ENCODE data around the gene NAP1L4. TPM values are rescaled to one million over a fixed set of nuclear protein-coding genes. Genes with fewer than 3 reads are reported as not detected.

The NAP1L4 gene
- total RNA-seq, 1 donor from 2014 or later = 168 TPM

GRCh38 chr11:2998073-2998850, 6.1 kb upstream of the NAP1L4 start:
- intact Hi-C loops (cut with DNase I) = no loop called here

GRCh38 chr11:2997406-2997805, 5.3 kb upstream of the NAP1L4 start:
- intact Hi-C loops (cut with DNase I) = no loop called here
- DNase-seq (ENCODE audit: missing footprints) = no peak
- ATAC-seq = no peak

More at GRCh38 chr11:2998073-2998850, 6.1 kb upstream of the NAP1L4 start:
- ATAC-seq = no peak
- DNase-seq (ENCODE audit: missing footprints) = no peak

- no peak for DNase-seq (ENCODE audit: missing footprints)
- ATAC-seq = no peak
- intact Hi-C loops (cut with DNase I) = no loop called here
Observed at GRCh38 chr11:2996976-2997375, 4.8 kb upstream of the NAP1L4 start.

GRCh38 chr11:2995893-2996554, 3.9 kb upstream of the NAP1L4 start:
- intact Hi-C loops (cut with DNase I) = no loop called here
- DNase-seq (ENCODE audit: missing footprints) = peak; percentile 57
- ATAC-seq = no peak

- intact Hi-C loops (cut with DNase I) = no loop called here
Observed at GRCh38 chr11:2995031-2995561, 3.0 kb upstream of the NAP1L4 start.

GRCh38 chr11:2994336-2994730, 2.2 kb upstream of the NAP1L4 start:
- intact Hi-C loops (cut with DNase I) = no loop called here
- no peak for ATAC-seq
- peak; percentile 44 for DNase-seq (ENCODE audit: missing footprints)

More at GRCh38 chr11:2995031-2995561, 3.0 kb upstream of the NAP1L4 start:
- DNase-seq (ENCODE audit: missing footprints) (no peak), ATAC-seq (no peak)

GRCh38 chr11:2992997-2993325, 832 bp upstream of the NAP1L4 start:
- intact Hi-C loops (cut with DNase I) = no loop called here
- DNase-seq (ENCODE audit: missing footprints) = peak; percentile 23
- ATAC-seq = no peak

GRCh38 chr11:2991452-2992233, 486 bp downstream of the NAP1L4 start:
- peak; percentile 69 for DNase-seq (ENCODE audit: missing footprints)

GRCh38 chr11:2990617-2991451, 1.3 kb downstream of the NAP1L4 start:
- DNase-seq (ENCODE audit: missing footprints) (peak; percentile 37), ATAC-seq (no peak)
- intact Hi-C loops (cut with DNase I) = no loop called here

More at GRCh38 chr11:2991452-2992233, 486 bp downstream of the NAP1L4 start:
- ATAC-seq = peak; percentile 56
- intact Hi-C loops (cut with DNase I) = no loop called here

GRCh38 chr11:2989551-2989950, 2.6 kb downstream of the NAP1L4 start:
- ATAC-seq (no peak), DNase-seq (ENCODE audit: missing footprints) (no peak)
- intact Hi-C loops (cut with DNase I) = no loop called here

- no peak for DNase-seq (ENCODE audit: missing footprints)
- ATAC-seq = no peak
- intact Hi-C loops (cut with DNase I) = no loop called here
Observed at GRCh38 chr11:2989006-2989405, 3.1 kb downstream of the NAP1L4 start.

- DNase-seq (ENCODE audit: missing footprints) (no peak), ATAC-seq (no peak)
- intact Hi-C loops (cut with DNase I) = no loop called here
Observed at GRCh38 chr11:2987881-2988861, 4.0 kb downstream of the NAP1L4 start.

GRCh38 chr11:2983908-2984307, 8.2 kb downstream of the NAP1L4 start:
- DNase-seq (ENCODE audit: missing footprints) (no peak), ATAC-seq (no peak)
- intact Hi-C loops (cut with DNase I) = no loop called here

- intact Hi-C loops (cut with DNase I) = no loop called here
- no peak for DNase-seq (ENCODE audit: missing footprints)
- ATAC-seq = peak; percentile 12
Observed at GRCh38 chr11:2982214-2982613, 9.9 kb downstream of the NAP1L4 start.

- no peak for DNase-seq (ENCODE audit: missing footprints)
- no peak for ATAC-seq
- intact Hi-C loops (cut with DNase I) = no loop called here
Observed at GRCh38 chr11:2981130-2981529, 11.0 kb downstream of the NAP1L4 start.

- intact Hi-C loops (cut with DNase I) = no loop called here
- DNase-seq (ENCODE audit: missing footprints) = no peak
- ATAC-seq = no peak
Observed at GRCh38 chr11:2980168-2980840, 11.8 kb downstream of the NAP1L4 start.

- intact Hi-C loops (cut with DNase I) = loop anchor here (5.0 kb wide), 1 partner anchor 45 kb away; no protein-coding TSS in a partner anchor
- ATAC-seq = no peak
Observed at GRCh38 chr11:2977113-2977512, 15.0 kb downstream of the NAP1L4 start.

More at GRCh38 chr11:2977113-2977512, 15.0 kb downstream of the NAP1L4 start:
- DNase-seq (ENCODE audit: missing footprints) = no peak
